Activated naive CD4-positive, alpha-beta T cell (primary cell): ENCODE results near the gene SBNO2.

Source experiments
- DNase-seq, 4 experiments: peaks; one replicate each; lab custom pipeline; 2025; lab: John Stamatoyannopoulos, UW

Gene SBNO2

DNA sequence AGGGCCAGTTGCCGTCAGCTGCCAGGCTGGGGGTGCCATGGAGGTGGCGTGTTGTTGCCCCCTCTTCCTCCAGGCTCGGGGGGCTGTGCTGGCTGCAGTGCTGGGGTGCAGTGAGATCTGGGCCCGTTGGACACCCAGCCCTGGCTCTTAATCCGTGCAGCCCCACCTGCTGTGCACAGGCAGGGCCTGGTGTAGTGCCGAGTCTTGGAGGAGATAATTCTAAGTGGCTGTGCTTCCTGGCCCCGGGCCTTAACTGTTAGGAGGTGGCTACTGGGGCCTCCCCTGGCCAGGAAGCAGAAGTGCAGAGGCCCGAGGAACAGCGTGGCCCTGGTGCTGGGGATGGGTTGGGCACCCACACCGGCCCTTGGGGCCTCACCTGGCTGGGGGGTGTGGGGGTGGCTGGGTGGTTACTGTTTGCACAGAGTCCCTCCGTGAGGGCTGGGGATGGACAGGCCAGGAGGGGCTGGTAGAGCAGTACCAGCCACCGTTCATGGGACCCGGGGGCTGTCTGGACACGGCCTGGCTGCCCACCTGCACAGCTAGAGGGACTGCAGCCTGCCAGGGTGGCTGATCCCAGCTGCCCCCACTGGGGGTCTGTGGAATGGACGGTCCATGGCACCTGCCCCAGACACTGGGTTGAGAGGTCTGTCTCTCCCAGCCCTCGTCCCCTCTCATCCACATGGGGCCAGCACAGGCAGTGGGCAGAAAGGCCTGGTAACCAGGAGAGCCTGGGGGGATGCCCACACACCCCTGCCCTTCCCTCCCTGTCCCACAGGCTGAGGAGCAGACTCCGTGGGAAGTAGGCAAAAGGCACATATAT is 67.0 kb downstream of the SBNO2 start:
- no peak for DNase-seq

DNA sequence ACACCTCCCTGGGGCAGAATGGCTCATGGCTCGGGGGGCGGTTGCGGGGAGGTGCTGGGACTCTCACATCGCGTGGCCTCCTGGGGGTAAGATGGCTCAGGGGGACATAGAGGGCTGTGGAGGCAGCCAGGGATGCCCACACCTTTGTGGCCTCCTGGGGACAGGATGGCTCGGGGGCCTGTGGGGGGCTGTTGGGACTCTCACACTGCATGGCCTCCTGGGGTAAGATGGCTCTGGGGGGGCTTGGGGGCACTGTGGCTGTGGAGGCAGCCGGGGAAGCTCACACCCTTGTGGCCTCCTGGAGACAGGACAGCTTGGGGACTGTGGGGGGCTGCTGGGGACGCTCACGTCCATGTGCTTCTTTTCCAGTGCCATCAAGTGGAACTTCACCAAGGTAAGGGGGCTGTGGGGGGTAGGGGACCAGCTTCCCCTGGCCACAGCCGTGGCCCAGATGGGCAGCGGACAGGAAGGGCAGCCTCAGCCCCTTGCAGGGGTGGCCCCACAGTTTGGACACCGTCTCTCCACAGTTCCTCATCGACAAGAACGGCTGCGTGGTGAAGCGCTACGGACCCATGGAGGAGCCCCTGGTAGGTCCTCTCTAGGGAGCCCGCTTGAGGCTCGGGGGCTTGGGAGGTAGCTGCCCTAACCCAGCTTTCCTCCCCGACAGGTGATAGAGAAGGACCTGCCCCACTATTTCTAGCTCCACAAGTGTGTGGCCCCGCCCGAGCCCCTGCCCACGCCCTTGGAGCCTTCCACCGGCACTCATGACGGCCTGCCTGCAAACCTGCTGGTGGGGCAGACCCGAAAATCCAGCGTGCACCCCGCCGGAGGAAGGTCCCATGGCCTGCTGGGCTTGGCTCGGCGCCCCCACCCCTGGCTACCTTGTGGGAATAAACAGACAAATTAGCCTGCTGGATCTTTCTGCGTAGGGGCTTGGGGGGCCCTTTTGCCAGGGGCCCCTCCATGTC is 67.9 kb downstream of the SBNO2 start:
- peak in 1 of 4 experiments; percentile 31 for DNase-seq

DNA sequence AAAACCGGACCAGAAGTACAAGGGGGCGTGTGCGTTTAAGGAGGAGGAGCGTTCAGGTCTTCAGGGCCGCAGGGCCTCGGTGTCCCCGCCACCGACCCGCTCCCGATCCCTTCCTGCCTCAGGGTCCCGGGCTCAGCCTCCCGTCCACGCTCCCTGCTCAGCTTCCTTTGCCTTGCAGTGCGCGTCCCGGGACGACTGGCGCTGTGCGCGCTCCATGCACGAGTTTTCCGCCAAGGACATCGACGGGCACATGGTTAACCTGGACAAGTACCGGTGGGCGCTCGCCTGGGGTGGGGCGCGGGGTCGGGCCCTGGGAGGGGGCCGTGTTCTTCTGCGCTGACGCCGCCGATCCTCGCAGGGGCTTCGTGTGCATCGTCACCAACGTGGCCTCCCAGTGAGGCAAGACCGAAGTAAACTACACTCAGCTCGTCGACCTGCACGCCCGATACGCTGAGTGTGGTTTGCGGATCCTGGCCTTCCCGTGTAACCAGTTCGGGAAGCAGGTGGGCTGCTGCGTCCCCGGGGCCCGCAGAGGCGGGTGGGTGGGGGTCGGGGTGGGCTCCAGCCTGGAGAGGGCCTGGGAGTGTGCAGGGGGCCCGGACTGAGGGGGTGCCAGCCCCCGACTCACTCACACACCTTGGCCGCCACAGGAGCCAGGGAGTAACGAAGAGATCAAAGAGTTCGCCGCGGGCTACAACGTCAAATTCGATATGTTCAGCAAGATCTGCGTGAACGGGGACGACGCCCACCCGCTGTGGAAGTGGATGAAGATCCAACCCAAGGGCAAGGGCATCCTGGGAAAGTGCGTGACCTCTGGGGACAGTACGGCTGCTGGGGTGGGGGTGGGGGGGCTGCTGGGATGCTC is 68.8 kb downstream of the SBNO2 start:
- DNase-seq, result no peak

DNA sequence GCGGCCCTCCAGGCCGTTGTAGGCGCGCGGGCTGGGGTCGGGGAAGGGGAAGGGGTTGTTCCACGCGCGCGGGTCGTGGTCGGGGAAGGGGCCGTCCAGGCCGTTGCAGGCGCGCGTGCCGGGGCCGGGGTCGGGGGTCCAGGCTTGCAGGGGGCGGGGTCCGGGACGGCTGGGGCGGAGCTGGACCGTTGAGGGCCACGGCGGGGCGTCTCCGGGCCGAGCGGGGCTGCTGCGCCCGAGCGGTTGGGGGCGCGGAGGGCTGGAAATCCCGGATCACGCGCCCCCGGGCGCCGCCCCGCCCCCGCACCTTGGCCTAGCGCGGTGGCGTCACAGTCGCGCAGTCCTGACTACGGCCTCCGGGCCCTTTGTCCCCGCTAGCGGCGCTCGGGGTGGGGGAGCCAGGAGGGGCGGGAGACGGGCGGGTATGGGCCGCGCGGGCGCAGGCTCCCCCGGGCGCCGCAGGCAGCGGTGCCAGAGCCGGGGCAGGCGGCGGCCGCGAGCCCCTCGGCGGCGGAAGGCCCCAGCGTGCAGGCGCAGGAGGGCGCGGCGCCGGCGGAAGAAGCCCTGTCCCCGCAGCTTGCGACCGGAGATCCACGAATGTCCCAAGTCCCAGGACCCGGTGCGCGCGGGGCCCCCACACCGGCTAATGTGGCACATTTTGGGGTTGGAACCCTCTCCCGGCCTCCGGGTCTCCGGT is 69.6 kb downstream of the SBNO2 start:
- DNase-seq, result peak; percentile 35 to 67 (median 46)

DNA sequence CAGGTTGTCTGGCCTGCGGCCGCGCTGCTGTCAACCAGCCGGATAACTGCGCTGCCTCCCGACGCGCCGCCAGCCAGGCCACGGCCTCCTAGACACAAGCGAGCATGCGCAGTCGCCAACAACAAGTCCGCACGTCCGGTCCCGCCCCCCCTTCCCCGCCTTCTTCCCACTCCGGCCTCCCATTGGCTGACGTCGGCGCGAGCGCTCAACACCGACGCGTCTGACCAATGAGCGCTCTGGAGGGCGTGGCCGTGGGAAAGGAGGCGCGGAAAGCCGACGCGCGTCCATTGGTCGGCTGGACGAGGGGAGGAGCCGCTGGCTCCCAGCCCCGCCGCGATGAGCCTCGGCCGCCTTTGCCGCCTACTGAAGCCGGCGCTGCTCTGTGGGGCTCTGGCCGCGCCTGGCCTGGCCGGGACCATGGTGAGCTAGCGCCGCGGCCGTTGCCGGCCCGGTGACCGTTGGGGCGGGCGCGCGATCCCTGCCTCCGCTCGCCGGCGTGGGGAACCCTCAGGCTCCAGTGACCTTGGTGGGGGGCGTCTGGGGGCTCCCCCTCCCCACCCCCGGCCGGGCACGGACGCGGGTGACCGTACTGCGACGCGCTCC is 70.3 kb downstream of the SBNO2 start, which contains the start of gene GPX4:
GPX4 (plus strand) TSS at position 287 of the 603 bp plus-strand sequence; CDS start at position 337, 50 bp downstream.
- DNase-seq, result peak; percentile 92 to 99 (median 98)

DNA sequence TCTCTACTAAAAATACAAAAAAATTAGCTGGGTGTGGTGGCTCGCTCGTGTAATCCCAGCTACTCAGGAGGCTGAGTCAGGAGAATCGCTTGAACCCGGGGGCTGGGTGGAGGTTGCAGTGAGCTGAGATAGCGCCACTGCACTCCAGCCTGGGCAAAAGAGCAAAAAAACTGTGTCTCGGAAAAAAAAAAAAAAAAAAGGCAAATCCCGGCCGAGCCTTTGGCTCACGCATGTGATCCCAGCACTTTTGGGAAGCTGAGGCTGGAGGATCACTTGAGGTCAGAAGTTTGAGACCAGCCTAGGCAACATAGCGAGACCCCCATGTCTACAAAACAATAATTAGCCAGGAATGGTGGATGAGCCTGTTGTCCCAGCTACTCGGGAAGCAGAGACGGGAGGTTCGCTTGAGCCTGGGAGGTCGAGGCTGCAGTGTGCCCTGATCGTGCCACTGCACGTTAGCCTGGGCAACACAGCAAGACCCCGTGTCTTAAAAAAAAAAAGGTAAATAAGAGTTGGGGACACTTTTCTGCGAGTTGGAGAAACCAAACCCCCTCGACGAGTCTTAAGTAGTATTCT is 70.8 kb downstream of the SBNO2 start:
- no peak for DNase-seq

DNA sequence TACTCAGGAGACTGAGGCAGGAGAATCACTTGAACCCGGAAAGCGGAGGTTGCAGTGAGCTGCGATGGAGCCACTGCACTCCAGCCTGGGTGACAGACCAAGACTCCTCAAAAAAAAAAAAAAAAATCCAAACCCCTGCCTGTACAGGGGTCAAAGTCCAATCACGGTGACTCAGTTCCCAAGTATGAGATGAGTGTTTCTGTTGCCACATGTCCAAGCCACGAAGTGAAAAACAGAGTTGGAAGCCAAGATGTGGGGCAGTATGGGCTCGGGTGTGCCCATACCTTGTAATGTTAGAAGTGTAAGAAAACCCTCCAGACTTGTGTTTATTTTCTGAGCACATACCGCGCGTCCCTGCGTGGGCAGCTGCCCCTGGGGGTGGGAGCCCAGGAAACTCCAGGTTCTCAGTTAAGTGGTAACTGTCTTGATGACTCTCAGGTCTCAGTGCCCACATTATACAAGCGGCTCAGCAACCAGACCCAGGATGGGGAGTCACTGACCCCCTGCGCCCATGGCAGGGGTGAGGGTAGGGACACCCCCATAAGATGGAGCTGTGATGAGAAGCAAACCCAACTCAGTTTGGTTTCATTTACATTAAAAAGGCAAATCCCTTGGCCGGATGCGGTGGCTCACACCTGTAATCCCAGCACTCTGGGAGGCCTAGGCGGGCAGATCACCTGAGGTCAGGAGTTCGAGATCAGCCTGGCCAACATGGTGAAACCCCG is 71.5 kb downstream of the SBNO2 start:
- no peak for DNase-seq

DNA sequence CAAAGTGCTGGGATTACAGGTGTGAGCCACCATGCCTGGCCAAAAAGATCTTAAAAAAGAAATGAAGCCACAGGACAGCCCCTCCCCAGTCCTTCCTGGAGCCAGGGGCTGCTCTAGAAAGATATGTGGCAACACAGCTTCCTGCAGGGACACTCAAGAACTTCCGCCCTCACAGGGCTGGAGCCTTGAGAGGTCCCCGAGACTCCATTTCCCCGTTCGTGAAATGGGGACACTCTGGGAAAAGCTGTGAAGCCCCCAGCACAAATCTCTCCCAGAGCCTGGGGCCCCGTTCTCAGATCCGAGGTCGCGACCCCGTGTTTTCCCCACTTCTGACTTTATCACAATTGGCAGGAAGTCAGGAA is 72.8 kb downstream of the SBNO2 start:
- no peak for DNase-seq

DNA sequence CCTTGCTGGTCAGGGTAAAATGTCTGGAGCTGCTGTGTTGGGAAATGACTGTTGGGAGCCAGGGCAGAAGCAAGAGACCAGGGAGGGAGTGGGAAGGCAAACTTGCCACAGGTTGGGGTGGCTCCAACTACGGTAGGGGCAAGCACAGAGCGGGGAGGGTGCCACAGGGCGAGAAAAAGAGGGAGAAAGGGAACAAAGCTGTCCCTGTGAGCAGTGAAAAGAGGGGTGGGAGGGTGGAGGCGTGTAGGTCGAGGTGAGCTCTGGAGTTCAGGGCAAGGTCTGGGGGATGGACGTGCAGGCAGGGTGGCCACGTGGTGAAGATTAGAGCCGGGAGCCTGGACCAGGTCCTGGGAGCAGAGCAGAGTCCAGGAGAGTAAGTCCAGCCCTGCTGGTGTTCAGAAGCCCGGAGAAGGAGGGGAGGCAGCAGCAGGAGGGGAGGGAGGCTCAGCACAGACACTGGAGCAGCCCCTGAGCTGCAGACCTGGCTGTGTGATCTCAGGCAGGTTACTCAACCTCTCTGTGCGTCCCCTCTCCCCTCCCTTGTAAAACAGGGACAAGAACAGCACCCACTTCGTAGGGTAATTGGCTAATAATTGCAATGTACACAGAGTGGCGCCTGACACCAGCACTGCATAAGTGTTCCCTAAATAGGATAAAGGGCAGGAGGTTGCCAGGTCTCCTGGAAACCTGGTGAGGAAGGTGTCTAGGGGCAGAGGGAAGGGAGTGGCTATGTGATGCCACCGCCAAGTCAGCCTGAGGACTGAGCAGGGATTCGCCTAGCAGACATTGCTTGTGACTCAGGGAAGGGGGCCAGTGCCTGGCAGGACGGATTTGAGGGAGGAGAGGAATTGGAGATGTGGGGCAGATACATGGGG is 75.7 kb downstream of the SBNO2 start:
- no peak for DNase-seq

DNA sequence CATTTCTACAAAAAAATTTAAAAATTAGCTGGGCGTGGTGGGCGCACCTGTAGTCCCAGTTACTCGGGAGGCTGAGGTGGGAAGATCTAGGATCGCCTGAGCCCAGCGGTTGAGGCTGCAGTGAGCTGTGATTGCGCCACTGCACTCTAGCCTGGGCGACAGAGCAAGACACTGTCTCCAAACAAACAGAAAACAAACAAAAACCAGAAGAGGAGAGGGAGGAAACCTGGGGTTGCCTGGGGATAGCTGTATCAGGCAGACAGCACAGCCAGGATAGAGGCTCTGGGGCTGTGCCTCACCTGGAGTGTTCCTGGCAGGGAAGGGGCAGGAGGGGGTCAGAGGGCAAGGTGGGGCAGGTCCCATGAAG is 76.3 kb downstream of the SBNO2 start:
- no peak for DNase-seq

DNA sequence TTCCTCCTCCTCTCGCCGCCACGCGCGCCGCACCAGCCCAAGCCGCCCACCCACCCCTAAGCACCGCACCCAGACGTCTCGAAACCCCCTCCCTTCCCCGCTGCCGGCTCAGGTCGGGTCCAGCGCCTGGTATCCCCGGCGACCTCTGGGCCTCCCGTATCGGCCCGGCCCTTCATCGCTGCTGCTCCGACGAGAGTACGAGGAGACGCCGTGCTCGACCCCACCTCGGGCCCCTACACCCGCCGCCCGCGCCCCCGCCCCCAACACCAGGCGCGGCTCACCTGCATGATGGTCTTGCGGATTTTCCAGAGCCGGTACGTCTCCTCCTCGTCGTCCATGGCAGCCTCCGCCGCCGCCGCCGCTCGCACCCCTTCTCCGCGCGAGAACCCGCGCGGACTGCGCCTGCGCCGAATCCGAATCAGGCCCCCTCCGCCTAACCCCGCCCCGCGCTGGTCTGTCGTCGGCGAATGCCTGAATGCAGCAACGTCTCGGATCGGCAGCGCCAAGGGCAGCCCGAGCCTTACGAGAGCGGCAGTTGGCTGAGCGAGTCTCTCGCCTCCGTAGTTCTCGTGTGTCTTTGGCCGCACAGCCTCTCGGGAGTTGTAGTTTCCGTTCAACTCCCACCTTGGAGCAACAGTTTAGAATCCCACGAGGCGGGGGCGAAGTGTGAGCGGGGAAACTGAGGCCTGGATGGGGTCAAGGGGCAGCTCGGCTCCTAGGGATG is 78.9 kb downstream of the SBNO2 start, which contains the start of gene POLR2E:
POLR2E (minus strand) TSS at position 398 of the 724 bp plus-strand sequence; CDS start at position 338, 60 bp downstream.
- DNase-seq, result peak; percentile 97 to 98 (median 98)

DNA sequence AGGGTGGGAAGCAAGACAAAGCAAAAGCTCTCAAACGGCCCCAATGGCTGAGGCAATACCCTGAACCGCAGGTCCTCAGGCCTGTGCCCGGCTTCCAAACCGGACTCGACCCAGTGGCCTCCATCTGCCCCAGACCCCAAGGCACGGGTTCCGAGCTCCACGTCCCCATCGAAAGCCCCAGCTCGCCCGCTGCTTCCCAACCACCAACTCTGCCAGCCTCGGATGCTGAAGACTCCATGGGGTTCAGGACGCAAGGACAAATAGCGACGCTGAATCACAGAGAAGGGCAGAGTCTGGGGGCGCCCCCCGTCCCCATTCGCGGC is 79.5 kb downstream of the SBNO2 start:
- no peak for DNase-seq

DNA sequence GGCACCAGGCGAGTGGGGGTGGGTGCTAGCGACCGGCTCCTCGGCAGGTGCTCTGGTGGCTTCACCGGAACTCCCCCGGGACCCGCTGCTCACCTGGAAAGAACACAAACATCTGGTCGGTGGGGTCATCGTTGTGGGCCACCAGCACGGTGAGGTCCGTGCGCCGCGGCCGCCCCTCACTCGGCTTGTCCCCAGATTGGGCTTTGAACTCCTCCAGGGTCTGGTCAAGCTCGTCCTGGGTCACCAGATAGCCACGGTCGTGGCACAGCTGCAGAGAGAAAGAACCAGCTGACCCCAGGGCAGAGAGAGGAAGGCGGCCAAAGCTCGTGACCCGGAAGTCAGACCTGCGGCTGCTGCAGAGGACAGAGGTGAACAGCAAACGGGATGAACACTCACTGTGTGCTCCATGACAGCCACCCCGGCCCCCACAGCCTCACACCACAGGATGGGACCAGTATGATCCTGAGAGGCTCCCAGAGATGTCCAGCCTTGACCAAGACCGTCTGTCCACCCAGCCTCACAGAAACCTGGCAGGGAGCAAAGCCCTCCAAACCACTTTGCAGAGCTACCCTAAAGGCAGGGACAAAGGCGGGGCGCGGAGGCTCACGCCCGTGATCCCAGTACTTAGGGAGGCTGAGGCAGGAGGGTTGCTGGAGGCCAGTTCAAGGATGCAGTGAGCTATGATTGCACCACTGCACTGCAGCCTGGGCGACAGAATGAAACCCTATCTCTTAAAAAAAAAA is 80.1 kb downstream of the SBNO2 start:
- DNase-seq, result no peak

DNA sequence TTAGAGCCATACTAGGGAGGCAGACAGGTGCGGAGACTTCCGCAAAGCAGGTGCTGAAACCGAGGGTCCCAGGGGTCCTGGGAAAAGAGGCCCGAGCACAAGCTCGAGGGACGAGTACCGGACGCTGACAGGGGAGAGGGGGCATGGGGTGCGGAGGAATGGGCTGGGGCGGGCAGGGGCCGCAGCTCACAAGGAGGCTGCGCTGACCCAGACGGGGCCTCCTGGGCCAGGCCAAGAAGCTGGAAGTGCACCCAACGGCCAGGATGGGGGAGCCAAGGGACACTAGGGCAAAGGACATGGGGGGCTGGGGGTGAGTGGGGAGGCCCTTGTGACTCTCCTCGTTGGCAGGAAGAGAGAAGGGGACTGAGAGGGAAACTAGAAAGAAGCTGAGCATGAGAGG is 80.7 kb downstream of the SBNO2 start:
- DNase-seq, result no peak

DNA sequence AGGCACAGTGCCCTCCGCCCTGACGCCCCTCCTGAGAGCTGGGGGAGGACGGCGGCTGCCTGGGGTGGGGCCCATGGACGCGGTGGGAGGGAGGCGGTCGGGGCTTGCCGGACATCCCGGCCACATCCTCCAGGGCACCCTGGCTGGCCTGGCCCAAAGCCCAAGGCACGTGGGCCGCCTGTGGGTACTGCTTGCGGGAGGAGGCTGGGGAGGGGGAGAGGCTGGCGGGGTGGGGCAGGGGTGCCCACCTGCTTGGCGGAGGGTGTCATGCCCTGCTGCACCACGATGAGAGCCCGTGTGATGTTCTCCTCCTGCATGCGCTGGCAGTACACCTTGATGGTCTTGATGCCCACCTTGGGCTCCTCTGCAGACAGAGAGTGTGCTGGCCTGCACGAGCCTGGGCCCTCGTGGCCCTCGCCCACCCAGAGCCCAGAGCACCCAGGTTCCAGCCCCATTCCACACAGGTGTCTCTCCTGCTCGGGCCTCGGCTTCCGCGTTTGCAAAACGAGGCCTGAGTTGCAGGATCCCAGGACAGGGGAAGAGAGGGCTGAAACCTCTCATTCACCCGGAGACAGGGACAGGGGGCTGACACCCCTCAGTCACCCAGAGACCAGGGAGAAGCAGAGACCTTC is 82.4 kb downstream of the SBNO2 start:
- no peak for DNase-seq

DNA sequence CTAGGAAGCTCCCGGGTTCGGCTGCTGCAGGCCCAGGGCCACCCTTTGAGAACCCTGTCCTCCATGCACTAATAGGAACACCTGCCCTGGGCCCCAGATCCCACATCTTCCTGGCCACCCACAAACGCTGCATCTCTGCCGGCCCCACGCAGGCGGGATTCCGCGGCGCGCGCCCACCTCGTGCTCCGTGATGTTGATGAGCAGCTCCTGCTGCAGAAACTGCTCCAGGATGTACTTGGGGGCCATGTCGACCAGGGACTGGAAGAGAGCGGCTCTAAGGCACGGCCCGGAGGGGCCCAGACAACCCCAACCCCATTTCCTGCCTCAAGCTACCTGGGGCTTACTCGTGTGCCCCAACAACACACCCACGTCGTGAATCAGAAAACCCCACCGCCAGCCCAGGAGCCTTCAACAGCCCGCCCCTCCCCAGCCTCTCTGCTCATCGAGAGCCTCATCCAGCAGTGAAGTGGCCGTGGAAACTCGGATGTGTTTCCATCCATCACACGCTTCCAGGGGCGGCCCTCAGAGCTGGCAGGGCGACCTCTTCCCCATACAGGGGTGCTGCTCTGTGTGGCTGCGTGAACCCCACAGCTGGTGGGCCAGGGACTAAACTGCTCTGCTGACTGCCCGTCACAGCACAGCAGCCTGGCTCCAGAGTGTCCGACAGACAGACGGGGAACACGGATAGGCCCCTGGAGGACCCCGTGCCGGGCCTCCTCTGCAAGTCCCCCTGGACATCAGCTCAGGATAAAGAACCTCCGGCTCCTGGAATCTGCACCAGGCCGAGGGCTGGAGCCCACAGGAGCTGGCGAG is 83.1 kb downstream of the SBNO2 start:
- no peak for DNase-seq
